IMR-90 (cell line): ENCODE results near the gene NKAIN1.

Source experiments
- BHLHE40 ChIP-seq: fragments of 150-350 bp; IDR thresholded peaks from 2 replicates; pipeline ENCODE4 v1.6.1; 2016; ENCODE audit warnings: mild to moderate bottlenecking, low read depth, low read length
- CTCF ChIP-seq: conservative IDR thresholded peaks from 2 replicates; pipeline ENCODE4 v1.5.1; 2012; ENCODE audit warnings: mild to moderate bottlenecking, low read depth, low read length, improper control_type of control experiment
- ELK1 ChIP-seq: fragments of 150-350 bp; IDR thresholded peaks from 2 replicates; pipeline ENCODE4 v1.6.1; 2016; ENCODE audit warnings: low read depth, mild to moderate bottlenecking, low read length, moderate library complexity, borderline replicate concordance
- POLR2A ChIP-seq: IDR thresholded peaks from 2 replicates; pipeline ENCODE4 v1.6.1; 2012; ENCODE audit warnings: mild to moderate bottlenecking, low read depth, low read length
- RAD21 ChIP-seq: IDR thresholded peaks from 2 replicates; pipeline ENCODE4 v1.6.1; 2012; ENCODE audit warnings: low read length, improper control_type of control experiment
- RFX5 ChIP-seq: IDR thresholded peaks from 2 replicates; pipeline ENCODE4 v1.8.0; 2012; ENCODE audit warnings: low read depth, mild to moderate bottlenecking, low read length, moderate library complexity

GRCh38 chr1:31248276-31248675, 8.6 kb upstream of the NKAIN1 start:
- TF ChIP-seq CTCF (no peak), POLR2A (no peak), ELK1 (no peak), RAD21 (no peak), RFX5 (no peak), BHLHE40 (no peak)
